DND-41 (cell line): ENCODE measurements around the gene RHOH.

ENCODE experiments used
- EZH2 ChIP-seq: IDR thresholded peaks from 3 replicates; pipeline ENCODE4 v1.6.1; 2012; ENCODE audit warnings: borderline replicate concordance, low read depth, mild to moderate bottlenecking, moderate library complexity, low read length, inconsistent platforms; ENCODE audit not compliant: severe bottlenecking
- TF ChIP-seq, protein P1 (sequence below): IDR thresholded peaks from 2 replicates; pipeline ENCODE4 v1.5.1; 2012; ENCODE audit warnings: borderline replicate concordance, low read length, moderate library complexity, mild to moderate bottlenecking; ENCODE audit not compliant: poor library complexity, severe bottlenecking; ENCODE audit errors: extremely low read depth

DNA sequence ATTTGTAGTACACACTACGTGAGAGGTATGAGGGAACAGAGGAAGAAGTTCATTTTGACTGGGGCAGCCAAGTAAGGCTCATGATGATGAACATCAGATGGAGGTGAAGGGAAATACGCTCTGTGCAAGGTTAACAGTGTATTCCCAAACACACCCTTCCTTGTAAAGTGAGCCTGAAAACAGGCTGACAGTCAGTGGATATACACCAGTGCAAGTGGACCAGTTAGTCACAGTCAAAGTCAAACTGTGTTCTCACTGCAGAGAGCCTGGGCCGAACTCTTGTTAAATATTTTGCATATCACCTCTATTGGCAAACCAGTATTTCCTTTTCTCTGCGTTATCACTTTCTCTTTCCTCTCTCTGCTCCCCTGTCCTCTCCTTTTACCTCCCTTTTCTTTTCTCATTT, 23.4 kb upstream of the RHOH start:
- TF ChIP-seq, protein P1, sequence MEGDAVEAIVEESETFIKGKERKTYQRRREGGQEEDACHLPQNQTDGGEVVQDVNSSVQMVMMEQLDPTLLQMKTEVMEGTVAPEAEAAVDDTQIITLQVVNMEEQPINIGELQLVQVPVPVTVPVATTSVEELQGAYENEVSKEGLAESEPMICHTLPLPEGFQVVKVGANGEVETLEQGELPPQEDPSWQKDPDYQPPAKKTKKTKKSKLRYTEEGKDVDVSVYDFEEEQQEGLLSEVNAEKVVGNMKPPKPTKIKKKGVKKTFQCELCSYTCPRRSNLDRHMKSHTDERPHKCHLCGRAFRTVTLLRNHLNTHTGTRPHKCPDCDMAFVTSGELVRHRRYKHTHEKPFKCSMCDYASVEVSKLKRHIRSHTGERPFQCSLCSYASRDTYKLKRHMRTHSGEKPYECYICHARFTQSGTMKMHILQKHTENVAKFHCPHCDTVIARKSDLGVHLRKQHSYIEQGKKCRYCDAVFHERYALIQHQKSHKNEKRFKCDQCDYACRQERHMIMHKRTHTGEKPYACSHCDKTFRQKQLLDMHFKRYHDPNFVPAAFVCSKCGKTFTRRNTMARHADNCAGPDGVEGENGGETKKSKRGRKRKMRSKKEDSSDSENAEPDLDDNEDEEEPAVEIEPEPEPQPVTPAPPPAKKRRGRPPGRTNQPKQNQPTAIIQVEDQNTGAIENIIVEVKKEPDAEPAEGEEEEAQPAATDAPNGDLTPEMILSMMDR, result no peak
- no peak for TF ChIP-seq EZH2
